ENCODE data around the gene CASP5. TPM values are rescaled to one million over a fixed set of nuclear protein-coding genes. Genes with fewer than 3 reads are reported as not detected.
A peak's percentile ranks its signal among the peaks of the same experiment; 100 is the strongest.
"Not testable (repeated sequence)": the region's sequence is repeated elsewhere in the genome, so short reads cannot be mapped to it uniquely, and the experiment has no call there.

CASP5 gene
- total and polyA plus RNA-seq, 8 donors: 0.45 to 4.3 (median 0.81) TPM; not detected in 5

- H3K4me3 ChIP-seq: peak overlapping the region in 1 of 4 donors; percentile 44
- no peaks in the 10 kb centered on the region for H3K9me3 ChIP-seq
- no peak for TF ChIP-seq CTCF (IDR thresholded peaks at IDR 0.05)
- TF ChIP-seq POLR2AphosphoS5 (IDR thresholded peaks at IDR 0.05): no peak
- TF ChIP-seq POLR2A (IDR thresholded peaks at IDR 0.05): no peak
- no peak for TF ChIP-seq EP300 (IDR thresholded peaks at IDR 0.05)
- 41 to 89% (median 75%) methylated on average over 3 of the region's 3 CpGs for WGBS, 5 donors
- peaks cover 0 to 10% (median 0%) of the 10 kb centered on the region in 4 donors for H3K36me3 ChIP-seq
- peaks cover 0 to 37% (median 22%) of the 10 kb centered on the region in 4 donors for H3K4me1 ChIP-seq
- no peak overlapping the region for H3K27ac ChIP-seq
- intact Hi-C loops (cut with DNase I; ENCODE audit: low total_unique reads): no loop called here
- DNase-seq: no peak
- no peaks in the 10 kb centered on the region for H3K27me3 ChIP-seq
Measured at GRCh38 chr11:105042178-105042577, 19.2 kb upstream of the CASP5 start.

GRCh38 chr11:105040703-105041102 lies 17.7 kb upstream of the CASP5 start:
- no peak overlapping the region for H3K4me3 ChIP-seq
- H3K9me3 ChIP-seq: no peaks in the 10 kb centered on the region
- no peak for DNase-seq
- peaks cover 0 to 10% (median 0%) of the 10 kb centered on the region in 4 donors for H3K36me3 ChIP-seq
- H3K27me3 ChIP-seq: no peaks in the 10 kb centered on the region
- TF ChIP-seq EP300 (IDR thresholded peaks at IDR 0.05) (no peak), POLR2AphosphoS5 (IDR thresholded peaks at IDR 0.05) (no peak), POLR2A (IDR thresholded peaks at IDR 0.05) (no peak), CTCF (IDR thresholded peaks at IDR 0.05) (no peak)
- H3K4me1 ChIP-seq: peaks cover 0 to 32% (median 16%) of the 10 kb centered on the region in 4 donors
- WGBS, 5 donors: 36 to 55% (median 42%) methylated on average over 2 of the region's 2 CpGs
- no peak overlapping the region for H3K27ac ChIP-seq
- intact Hi-C loops (cut with DNase I; ENCODE audit: low total_unique reads): no loop called here

GRCh38 chr11:105034813-105035620 lies 12.0 kb upstream of the CASP5 start, which contains the start of gene CASP1:
Gene CASP1 (minus strand): TSS chr11:105035144. CDS start chr11:105035113, 31 bp downstream.
- WGBS, 5 donors: 5 to 14% (median 11%) methylated on average over 3 of the region's 3 CpGs
- H3K4me3 ChIP-seq: peak within 1 kb of the TSS; percentile 30 to 44 (median 39)

DNA sequence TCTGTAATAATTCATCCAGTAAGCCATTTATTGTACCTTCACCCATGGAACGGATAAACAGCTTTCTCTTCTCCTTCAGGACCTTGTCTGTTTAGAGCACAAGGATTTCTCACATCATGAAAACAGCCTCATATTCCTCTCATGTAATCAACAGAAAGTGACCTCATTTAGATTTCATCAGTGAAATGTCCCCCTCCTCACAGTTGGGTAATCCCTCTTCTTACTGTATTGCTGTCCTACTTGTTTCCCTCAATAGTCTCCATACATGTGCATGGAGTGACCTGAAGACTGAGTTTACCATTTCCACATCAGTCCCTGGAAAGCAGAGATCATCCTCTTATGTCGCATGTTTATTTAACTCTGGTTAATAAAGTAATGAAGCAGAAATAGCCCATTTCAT lies 11.4 kb upstream of the CASP5 start:
- Histone ChIP-seq H3K4me3 (peak overlapping the region; percentile 30 to 44 (median 39)), H3K27ac (peak overlapping the region in 4 of 5 donors; percentile 75 to 87 (median 81)), H3K36me3 (peaks cover 0 to 20% (median 19%) of the 10 kb centered on the region in 4 donors), H3K4me1 (peaks cover 0 to 42% (median 17%) of the 10 kb centered on the region in 4 donors)
- H3K9me3 ChIP-seq; intact Hi-C loops (cut with DNase I; ENCODE audit: low total_unique reads); H3K27me3 ChIP-seq; DNase-seq: not testable (repeated sequence)
- WGBS, 5 donors: 52 to 80% (median 60%) methylated on average over 2 of the region's 2 CpGs

More at GRCh38 chr11:105034813-105035620, 12.0 kb upstream of the CASP5 start, which contains the start of gene CASP1:
- peaks cover 0 to 14% (median 12%) of the 10 kb centered on the region in 4 donors for H3K36me3 ChIP-seq
- H3K4me1 ChIP-seq: peaks cover 0 to 42% (median 17%) of the 10 kb centered on the region in 4 donors
- peak; percentile 55 to 76 for DNase-seq
- peak within 1 kb of the TSS; percentile 52 to 87 (median 79) for H3K27ac ChIP-seq
- intact Hi-C loops (cut with DNase I; ENCODE audit: low total_unique reads): no loop called here
- H3K27me3 ChIP-seq: no peaks in the 10 kb centered on the region
- no peak for TF ChIP-seq CTCF (IDR thresholded peaks at IDR 0.05)
- TF ChIP-seq POLR2AphosphoS5 (IDR thresholded peaks at IDR 0.05): peak; percentile 8 to 80 (median 78)
- TF ChIP-seq EP300 (IDR thresholded peaks at IDR 0.05): no peak
- no peak for TF ChIP-seq POLR2A (IDR thresholded peaks at IDR 0.05)
- H3K9me3 ChIP-seq: no peaks in the 10 kb centered on the region
